Breast epithelium (tissue), 4 donors: ENCODE data around the gene TICRR. TPM values are rescaled to one million over a fixed set of nuclear protein-coding genes. Genes with fewer than 3 reads are reported as not detected.

Source experiments
- DNase-seq, 2 donors: peaks; one replicate each; pipeline ENCODE4 v3.0.0-alpha.2; 2019; ENCODE audit warnings: low spot score in 2 of 2
- H3K27ac ChIP-seq, 2 donors: fragments of 200-600 bp; sonication (generic) in 1 of 2; one replicate each; pipeline ENCODE4 v1.5.1; 2016 to 2019; ENCODE audit warnings: mild to moderate bottlenecking in 1 of 2
- H3K27me3 ChIP-seq, 2 donors: fragments of 200-600 bp; sonication (generic) in 1 of 2; one replicate each; pipeline versions ENCODE4 v1.5.1 to v1.6.0; 2017 to 2019; ENCODE audit warnings: control low read depth in 1 of 2, mild to moderate bottlenecking in 1 of 2
- H3K36me3 ChIP-seq: fragments of 200-600 bp; one replicate; pipeline ENCODE4 v1.5.1; 2019
- H3K4me1 ChIP-seq, 2 donors: fragments of 200-600 bp; sonication (generic); one replicate each; pipeline ENCODE4 v1.5.1; 2016 to 2019; ENCODE audit warnings: control low read depth in 1 of 2
- H3K4me3 ChIP-seq, 3 donors: fragments of 200-600 bp; sonication (generic); 1 replicate in 2 of 3; 2 replicates in 1 of 3; pipeline ENCODE4 v1.5.1; 2016 to 2019; ENCODE audit warnings: mild to moderate bottlenecking in 3 of 3, moderate library complexity in 2 of 3
- H3K9me3 ChIP-seq, 2 donors: fragments of 200-600 bp; sonication (generic) in 1 of 2; one replicate each; pipeline ENCODE4 v1.5.1; 2016 to 2019; ENCODE audit warnings: control low read depth in 1 of 2
- POLR2A ChIP-seq: fragments of 450-650 bp; IDR thresholded peaks from one replicate; pipeline ENCODE4 v1.6.1; 2016; ENCODE audit warnings: antibody characterized with exemption, mild to moderate bottlenecking, moderate library complexity
- POLR2AphosphoS5 ChIP-seq, 3 donors: sonication (generic); formaldehyde crosslinking; IDR thresholded peaks; one replicate each; pipeline ENCODE4 v1.6.1; 2017; ENCODE audit warnings: antibody characterized with exemption in 3 of 3
- intact Hi-C: fragments of 100-400 bp; cut with DNase I; formaldehyde crosslinking; loops from one replicate; pipeline ENCODE4 v1.15.1; 2023; ENCODE audit warnings: low total_unique reads
- total RNA-seq, 3 donors: library from RNA; depleted of rRNA; stranded (reverse); fragments of >200 nt; gene quantifications; one replicate each; pipeline ENCODE4 v1.1.0, GENCODE V29; 2016
- TF ChIP-seq, protein P1 (sequence below), 3 donors: fragments of 450-650 bp; IDR thresholded peaks; one replicate each; pipeline ENCODE4 v1.5.1; 2016 to 2017; ENCODE audit warnings: antibody characterized with exemption in 3 of 3, mild to moderate bottlenecking in 3 of 3, moderate library complexity in 3 of 3

The TICRR gene
- total RNA-seq, 3 donors from 2014 or later, result 0.15 to 0.16 TPM; not detected in 1

DNA sequence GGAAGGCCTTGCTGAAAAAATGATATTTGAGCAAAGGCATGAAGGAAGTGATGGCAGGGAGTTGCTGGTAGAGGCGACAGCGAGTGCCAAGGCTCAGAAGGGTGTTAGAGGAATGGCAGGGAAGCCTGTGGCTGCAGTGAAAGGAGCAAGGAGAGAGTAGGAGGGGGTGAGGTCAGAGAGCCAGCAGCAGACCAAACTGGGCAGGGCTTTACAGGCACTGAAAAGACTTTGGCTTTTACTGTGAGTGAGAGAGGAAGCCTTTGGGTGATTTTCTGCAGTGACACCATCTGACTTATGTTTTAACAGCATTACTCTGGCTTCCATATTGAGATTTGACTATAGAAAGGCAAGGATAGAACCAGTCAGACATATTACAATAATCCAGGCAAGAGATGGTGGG lies 11.4 kb downstream of the TICRR start:
- Histone ChIP-seq H3K4me1 (no peaks in the 10 kb centered on the region), H3K27me3 (no peaks in the 10 kb centered on the region), H3K9me3 (no peaks in the 10 kb centered on the region), H3K36me3 (no peaks in the 10 kb centered on the region), H3K4me3 (no peak overlapping the region), H3K27ac (no peak overlapping the region)
- intact Hi-C loops, result loop anchor here (10.0 kb wide), 1 partner anchor 212 kb away; no protein-coding TSS in a partner anchor
- DNase-seq, result no peak
- TF ChIP-seq, protein P1, sequence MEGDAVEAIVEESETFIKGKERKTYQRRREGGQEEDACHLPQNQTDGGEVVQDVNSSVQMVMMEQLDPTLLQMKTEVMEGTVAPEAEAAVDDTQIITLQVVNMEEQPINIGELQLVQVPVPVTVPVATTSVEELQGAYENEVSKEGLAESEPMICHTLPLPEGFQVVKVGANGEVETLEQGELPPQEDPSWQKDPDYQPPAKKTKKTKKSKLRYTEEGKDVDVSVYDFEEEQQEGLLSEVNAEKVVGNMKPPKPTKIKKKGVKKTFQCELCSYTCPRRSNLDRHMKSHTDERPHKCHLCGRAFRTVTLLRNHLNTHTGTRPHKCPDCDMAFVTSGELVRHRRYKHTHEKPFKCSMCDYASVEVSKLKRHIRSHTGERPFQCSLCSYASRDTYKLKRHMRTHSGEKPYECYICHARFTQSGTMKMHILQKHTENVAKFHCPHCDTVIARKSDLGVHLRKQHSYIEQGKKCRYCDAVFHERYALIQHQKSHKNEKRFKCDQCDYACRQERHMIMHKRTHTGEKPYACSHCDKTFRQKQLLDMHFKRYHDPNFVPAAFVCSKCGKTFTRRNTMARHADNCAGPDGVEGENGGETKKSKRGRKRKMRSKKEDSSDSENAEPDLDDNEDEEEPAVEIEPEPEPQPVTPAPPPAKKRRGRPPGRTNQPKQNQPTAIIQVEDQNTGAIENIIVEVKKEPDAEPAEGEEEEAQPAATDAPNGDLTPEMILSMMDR (IDR thresholded peaks at IDR 0.05), result no peak
- TF ChIP-seq POLR2A (no peak), POLR2AphosphoS5 (IDR thresholded peaks at IDR 0.05) (no peak)

DNA sequence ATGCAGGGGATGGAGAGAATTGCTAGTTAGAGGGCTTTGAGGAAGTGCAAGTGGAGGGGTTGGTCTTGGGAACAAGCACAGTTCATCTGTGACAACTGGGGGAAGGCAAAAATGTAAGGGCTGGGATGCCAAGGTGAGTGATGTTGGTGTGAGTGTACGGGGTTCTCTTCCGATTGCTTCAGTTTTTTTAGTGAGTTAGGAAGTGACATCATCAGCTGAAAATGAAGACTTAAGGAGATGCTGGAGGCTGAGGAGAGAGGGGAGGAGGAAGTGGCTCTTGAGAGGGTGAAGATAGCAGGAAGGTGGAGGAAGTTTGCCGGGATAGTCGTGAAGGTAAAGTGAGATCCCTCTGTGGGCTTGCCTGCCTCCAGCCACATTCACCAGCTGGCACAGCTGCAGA lies 12.7 kb downstream of the TICRR start:
- Histone ChIP-seq H3K4me3 (no peak overlapping the region), H3K36me3 (no peaks in the 10 kb centered on the region), H3K27ac (no peak overlapping the region), H3K27me3 (no peaks in the 10 kb centered on the region), H3K9me3 (no peaks in the 10 kb centered on the region), H3K4me1 (no peaks in the 10 kb centered on the region)
- no peak for TF ChIP-seq POLR2A
- no peak for TF ChIP-seq POLR2AphosphoS5 (IDR thresholded peaks at IDR 0.05)
- TF ChIP-seq, protein P1 (IDR thresholded peaks at IDR 0.05), result no peak
- DNase-seq, result no peak
- intact Hi-C loops, result loop anchor here (10.0 kb wide), 1 partner anchor 213 kb away; no protein-coding TSS in a partner anchor

- TF ChIP-seq POLR2A, result no peak
- no peak for TF ChIP-seq POLR2AphosphoS5 (IDR thresholded peaks at IDR 0.05)
- TF ChIP-seq, protein P1 (IDR thresholded peaks at IDR 0.05), result no peak
- intact Hi-C loops, result no loop called here
- H3K9me3 ChIP-seq, result no peaks in the 10 kb centered on the region
- no peak overlapping the region for H3K4me3 ChIP-seq
- no peaks in the 10 kb centered on the region for H3K27me3 ChIP-seq
- no peak for DNase-seq
- no peak overlapping the region for H3K27ac ChIP-seq
- no peaks in the 10 kb centered on the region for H3K4me1 ChIP-seq
- no peaks in the 10 kb centered on the region for H3K36me3 ChIP-seq
These were observed 16.6 kb downstream of the TICRR start for GRCh38 chr15:89591834-89592233.

DNA sequence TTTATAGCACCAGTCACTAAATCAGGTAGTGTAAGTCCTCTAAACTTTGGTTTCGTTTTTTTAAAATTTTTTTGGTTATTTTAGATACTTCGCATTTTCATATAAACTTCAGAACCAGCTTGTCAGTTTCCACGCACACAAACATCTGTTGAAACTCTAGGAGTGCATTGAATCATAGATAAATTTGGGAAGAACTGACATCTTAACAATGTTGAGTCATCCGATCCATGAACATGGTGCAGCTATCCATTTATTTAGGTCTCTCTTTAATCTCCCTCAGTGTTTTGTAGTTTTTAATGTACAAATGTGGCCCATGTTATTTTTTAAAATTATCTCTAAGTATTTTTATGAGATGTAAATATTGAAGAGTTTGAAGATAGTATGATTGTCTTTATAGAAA lies 17.7 kb downstream of the TICRR start:
- Histone ChIP-seq H3K27ac (no peak overlapping the region), H3K9me3 (no peaks in the 10 kb centered on the region), H3K4me3 (no peak overlapping the region), H3K36me3 (no peaks in the 10 kb centered on the region), H3K4me1 (no peaks in the 10 kb centered on the region), H3K27me3 (no peaks in the 10 kb centered on the region)
- no peak for DNase-seq
- intact Hi-C loops, result no loop called here
- TF ChIP-seq POLR2A (no peak), POLR2AphosphoS5 (IDR thresholded peaks at IDR 0.05) (no peak)
- TF ChIP-seq, protein P1 (IDR thresholded peaks at IDR 0.05), result no peak

- intact Hi-C loops, result no loop called here
These were observed 23.8 kb downstream of the TICRR start for GRCh38 chr15:89599021-89599420.

More at GRCh38 chr15:89599021-89599420, 23.8 kb downstream of the TICRR start:
- Histone ChIP-seq H3K4me1 (no peaks in the 10 kb centered on the region), H3K36me3 (no peaks in the 10 kb centered on the region), H3K27me3 (no peaks in the 10 kb centered on the region), H3K4me3 (no peak overlapping the region), H3K9me3 (no peaks in the 10 kb centered on the region), H3K27ac (no peak overlapping the region)
- TF ChIP-seq, protein P1 (IDR thresholded peaks at IDR 0.05), result no peak
- TF ChIP-seq POLR2AphosphoS5 (IDR thresholded peaks at IDR 0.05) (no peak), POLR2A (no peak)
- DNase-seq, result no peak
